K562 (cell line): ENCODE measurements around the gene NCCRP1. TPM values are rescaled to one million over a fixed set of nuclear protein-coding genes. Genes with fewer than 3 reads are reported as not detected.

Experiments
- ATAC-seq: fragments of 200-7000 bp; cut with Tn5 transposase; 3 replicates; pipeline ENCODE4 v1.9.1; 2020; ENCODE audit warnings: moderate library complexity
- BruUV-seq: library from RNA; stranded (reverse); fragments of 400-500 nt; replicated peaks from 2 replicates; lab custom pipeline; 2021; lab: Mats Ljungman, UMichigan
- CTCF ChIA-PET: fragments of 300-600 bp; formaldehyde crosslinking; extraction: SDS; loops from one replicate; lab custom pipeline; 2021; ENCODE audit warnings: low intra/inter-chr PET ratio; lab: Yijun Ruan, JAX
- POLR2A ChIA-PET: fragments of 300-600, 350-650 bp; sonication (Branson Sonifier 250); formaldehyde crosslinking; extraction: SDS; loops from one replicate; lab custom pipeline; 2021; ENCODE audit warnings: antibody characterized with exemption, inconsistent platforms; lab: Yijun Ruan, JAX
- DNase-seq, 4 experiments: peaks; one replicate each; pipeline versions ENCODE4 v3.0.0 to v3.0.0-alpha.2; 2011 to 2018; ENCODE audit warnings: low spot score in 3 of 4, mixed read lengths in 3 of 4; ENCODE audit errors: extremely low read depth in 1 of 4
- FAIRE-seq: peaks from 2 replicates; lab custom pipeline; 2011; peaks lifted over from hg19 to GRCh38; lab: Jason Lieb, UNC
- H2AFZ ChIP-seq: 2 replicates; pipeline ENCODE4 v1.6.0; 2011; ENCODE audit warnings: low read depth, low read length, control low read depth, inconsistent platforms
- H3K27ac ChIP-seq: fragments of 200-600 bp; 3 replicates; pipeline ENCODE4 v1.8.0; 2011; ENCODE audit warnings: low read depth, mild to moderate bottlenecking, control low read depth, inconsistent platforms, low read length, moderate library complexity, mixed read lengths; ENCODE audit errors: extremely low read depth
- H3K27me3 ChIP-seq, 2 experiments: fragments of 300-600 bp in 1 of 2; 2 replicates in 1 of 2; 3 replicates in 1 of 2; pipeline versions ENCODE4 v1.6.0 to v1.8.0; 2011; ENCODE audit warnings: inconsistent platforms in 2 of 2, low read length in 2 of 2, mild to moderate bottlenecking in 1 of 2, mixed read lengths in 1 of 2, moderate library complexity in 1 of 2; ENCODE audit not compliant: control insufficient read depth in 2 of 2, insufficient read depth in 2 of 2
- H3K36me3 ChIP-seq: fragments of 300-600 bp; 3 replicates; pipeline ENCODE4 v1.8.0; 2011; ENCODE audit warnings: mild to moderate bottlenecking, low read length, inconsistent platforms; ENCODE audit not compliant: control insufficient read depth, insufficient read depth
- H3K4me1 ChIP-seq, 2 experiments: fragments of 200-600 bp in 1 of 2; replicated peaks in 1 of 2; 2 replicates in 1 of 2; 3 replicates in 1 of 2; pipeline versions ENCODE4 v1.5.1 to v1.8.0; 2011; ENCODE audit warnings: inconsistent platforms in 2 of 2, low read length in 2 of 2, mild to moderate bottlenecking in 1 of 2, mixed read lengths in 1 of 2, moderate library complexity in 1 of 2; ENCODE audit not compliant: control insufficient read depth in 2 of 2, insufficient read depth in 2 of 2
- H3K4me2 ChIP-seq: 2 replicates; pipeline ENCODE4 v1.6.1; 2011; ENCODE audit warnings: low read length, control low read depth, inconsistent platforms, mixed read lengths; ENCODE audit not compliant: insufficient read depth
- H3K4me3 ChIP-seq: fragments of 200-600 bp; sonication (generic), shearing (Covaris generic); 2 replicates; pipeline ENCODE4 v1.5.1; 2016; ENCODE audit warnings: control low read depth, inconsistent platforms
- H3K79me2 ChIP-seq: fragments of 200-600 bp; 3 replicates; pipeline ENCODE4 v1.8.0; 2011; ENCODE audit warnings: low read length, inconsistent platforms; ENCODE audit not compliant: control insufficient read depth, insufficient read depth
- H3K9ac ChIP-seq, 2 experiments: 2 replicates each; pipeline versions ENCODE4 v1.6.0 to v1.6.1; 2011; ENCODE audit warnings: low read depth in 2 of 2, low read length in 2 of 2, control low read depth in 1 of 2, inconsistent platforms in 1 of 2, mild to moderate bottlenecking in 1 of 2, mixed read lengths in 1 of 2; ENCODE audit not compliant: insufficient read depth in 1 of 2
- H3K9me1 ChIP-seq: one replicate; pipeline ENCODE4 v1.6.0; 2011; ENCODE audit warnings: inconsistent platforms, mild to moderate bottlenecking, low read length, moderate library complexity; ENCODE audit not compliant: control insufficient read depth, insufficient read depth
- H3K9me3 ChIP-seq: replicated peaks from 2 replicates; pipeline ENCODE4 v1.5.1; 2011; ENCODE audit warnings: low read depth, low read length, inconsistent platforms; ENCODE audit not compliant: control insufficient read depth, insufficient read depth
- H4K20me1 ChIP-seq: replicated peaks from 2 replicates; pipeline ENCODE4 v1.6.1; 2011; ENCODE audit warnings: low read length, inconsistent platforms, mixed read lengths; ENCODE audit not compliant: control insufficient read depth, insufficient read depth
- GATAD2B ChIP-seq: fragments of 450-650 bp; IDR thresholded peaks from 2 replicates; pipeline ENCODE4 v1.6.1; 2017; ENCODE audit warnings: mild to moderate bottlenecking, borderline replicate concordance
- ILF3 ChIP-seq: fragments of 450-650 bp; IDR thresholded peaks from 2 replicates; pipeline ENCODE4 v1.6.1; 2018; ENCODE audit warnings: antibody characterized with exemption, mild to moderate bottlenecking, moderate library complexity, borderline replicate concordance
- MEF2A ChIP-seq: IDR thresholded peaks from 2 replicates; pipeline ENCODE4 v1.6.1; 2011; ENCODE audit warnings: low read depth, mild to moderate bottlenecking, low read length, moderate library complexity; ENCODE audit not compliant: control insufficient read depth
- NBN ChIP-seq: fragments of 450-650 bp; IDR thresholded peaks from 2 replicates; pipeline ENCODE4 v1.6.1; 2016; ENCODE audit warnings: low read depth, mild to moderate bottlenecking
- NFXL1 ChIP-seq: fragments of 450-650 bp; formaldehyde crosslinking; IDR thresholded peaks from 2 replicates; pipeline ENCODE4 v1.4.0; 2021; ENCODE audit warnings: mild to moderate bottlenecking
- PHB2 ChIP-seq: fragments of 450-650 bp; IDR thresholded peaks from 2 replicates; pipeline ENCODE4 v1.6.1; 2017; ENCODE audit warnings: low read depth
- ZBED1 ChIP-seq: IDR thresholded peaks from 2 replicates; pipeline ENCODE4 v1.6.1; 2014
- ZNF212 ChIP-seq: fragments of 450-650 bp; formaldehyde crosslinking; IDR thresholded peaks from 2 replicates; pipeline ENCODE4 v1.4.0; 2020; ENCODE audit warnings: mild to moderate bottlenecking
- WGBS: fragments of 100-300 bp; shearing (Covaris generic); methylation state at CpG from one replicate; pipeline ENCODE4 v1.1.6; 2016; ENCODE audit warnings: low coverage, mixed read lengths; ENCODE audit not compliant: insufficient coverage; ENCODE audit errors: missing lambda C conversion rate; 5-methylcytosine and 5-hydroxymethylcytosine counted together
- in situ Hi-C: fragments of 300-500 bp; cut with MboI; formaldehyde crosslinking; loops from 4 replicates; pipeline ENCODE4 v1.15.0; 2018; ENCODE audit warnings: inconsistent platforms, mixed read lengths
- intact Hi-C: fragments of 100-400 bp; cut with micrococcal nuclease; formaldehyde crosslinking; loops from 2 replicates; pipeline ENCODE4 v1.14.2; 2022
- polyA plus RNA-seq, 8 experiments: library from polyadenylated mRNA; depleted of rRNA in 4 of 8; stranded (reverse) in 5 of 8; unstranded in 3 of 8; fragments of >200 nt; fragmentation: Nextera tagmentation in 2 of 8; fragmentation: Illumina TruSeq in 1 of 8; extraction: Ambion mirVana in 2 of 8; extraction: Trizol in 1 of 8; gene quantifications; 2 replicates each; pipeline versions ENCODE4 v1.2.1 to v1.2.3, GENCODE V29; 2011 to 2014; ENCODE audit warnings: inconsistent platforms in 1 of 8, missing spikeins in 1 of 8
- total RNA-seq, 7 experiments: library from RNA; depleted of rRNA in 6 of 7; stranded (reverse); fragments of >200 nt in 6 of 7; fragmentation: Illumina TruSeq in 2 of 7; extraction: Trizol in 2 of 7; gene quantifications; 2 replicates each; pipeline versions ENCODE4 v1.2.1 to v1.2.3, GENCODE V29; 2011 to 2021; ENCODE audit warnings: low replicate concordance in 1 of 7
- TF ChIP-seq, protein P1 (sequence below): fragments of 450-650 bp; conservative IDR thresholded peaks from 2 replicates; pipeline ENCODE4 v1.6.1; 2016; ENCODE audit warnings: missing genetic modification characterization, low read depth, mild to moderate bottlenecking, missing compliant biosample characterization, moderate library complexity
- TF ChIP-seq, protein P2 (sequence below): IDR thresholded peaks from 2 replicates; pipeline ENCODE4 v1.6.1; 2011; ENCODE audit not compliant: insufficient read length; ENCODE audit errors: extremely low read depth
- TF ChIP-seq, protein P3 (sequence below): fragments of 450-650 bp; IDR thresholded peaks from 2 replicates; pipeline ENCODE4 v1.6.1; 2016; ENCODE audit warnings: mild to moderate bottlenecking
- TF ChIP-seq, protein P4 (sequence below): sonication (generic); formaldehyde crosslinking; IDR thresholded peaks from 2 replicates; pipeline ENCODE4 v1.8.0; 2022; ENCODE audit warnings: mild to moderate bottlenecking, missing genetic modification reagents
- TF ChIP-seq, protein P5 (sequence below): fragments of 250-450 bp; sonication (Bioruptor Pico); IDR thresholded peaks from 2 replicates; pipeline ENCODE4 v1.4.0; 2020; ENCODE audit warnings: borderline replicate concordance

Gene NCCRP1
- total and polyA plus RNA-seq, 9 of the 15 experiments (the other 6 are each of a cell fraction or from before 2014, with no cell fraction given), result 0.05 TPM; not detected in 8

DNA sequence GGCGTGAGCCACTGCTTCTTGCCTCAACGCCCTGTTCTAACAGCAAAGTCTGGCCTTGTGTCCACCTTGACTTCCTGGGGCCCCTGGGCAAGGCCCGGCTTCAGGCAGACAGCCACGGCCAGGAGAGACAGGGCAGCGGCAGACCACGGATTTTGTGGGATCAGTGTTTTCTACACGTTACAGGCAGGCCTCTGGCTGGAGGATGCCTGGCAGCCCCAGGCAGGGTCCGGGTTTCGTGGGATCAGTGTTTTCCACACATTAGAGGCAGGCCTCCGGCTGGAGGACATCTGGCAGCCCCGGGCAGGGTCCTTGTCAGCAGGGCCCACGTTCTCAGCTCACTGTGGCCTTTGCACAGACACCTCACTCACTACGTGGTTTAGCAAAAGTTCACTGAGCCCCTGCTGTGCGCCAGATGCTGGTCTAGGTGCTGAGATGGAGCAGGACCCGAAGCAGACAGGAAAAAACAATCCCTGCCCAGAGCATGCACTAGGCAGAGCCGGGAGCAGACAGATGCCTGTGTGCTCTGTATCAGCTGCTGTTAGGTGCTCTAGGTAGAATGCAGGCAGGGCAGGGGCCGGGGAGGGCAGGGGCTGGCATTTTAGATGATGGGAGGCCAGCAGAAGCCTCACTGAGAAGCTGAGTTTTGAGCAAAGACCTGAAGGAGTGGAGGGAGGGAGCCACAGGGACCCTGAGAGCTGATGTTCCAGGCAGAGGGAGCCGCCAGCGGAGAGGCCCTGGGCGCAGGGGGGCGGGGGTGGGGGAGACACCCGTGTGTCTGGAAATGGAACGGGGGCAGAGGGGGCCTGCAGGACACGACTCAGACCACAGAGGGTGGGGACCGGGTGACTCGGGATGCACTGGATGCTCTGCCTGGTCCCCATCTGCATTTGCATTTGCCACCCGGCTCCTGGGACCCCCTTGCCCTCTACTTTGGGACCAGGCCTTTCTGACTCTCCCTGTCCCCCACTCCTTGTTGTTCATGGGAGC is 25.0 kb upstream of the NCCRP1 start:
- BruUV-seq, result no TSS peak
- Histone ChIP-seq H3K79me2 (no peaks in the 10 kb centered on the region), H3K4me3 (no peak overlapping the region), H3K9me1 (no peaks in the 10 kb centered on the region), H3K4me1 (peaks cover 0 to 45% of the 10 kb centered on the region in 2 experiments; a peak in 2 of 5 replicates), H4K20me1 (no peaks in the 10 kb centered on the region; the same call in 1 of the 2 replicates), H3K36me3 (peaks cover 42% of the 10 kb centered on the region; the same call in 1 of the 3 replicates), H3K9me3 (no peaks in the 10 kb centered on the region), H2AFZ (no peak overlapping the region), H3K9ac (peak overlapping the region in 1 of 2 experiments; percentile 2; a peak in 1 of 4 replicates), H3K27ac (no peak overlapping the region), H3K4me2 (no peak overlapping the region), H3K27me3 (no peaks in the 10 kb centered on the region)
- intact Hi-C loops (no loop called here), in situ Hi-C loops (no loop called here)
- ATAC-seq, result no peak
- no peak for FAIRE-seq
- no peak for DNase-seq
- 75% methylated on average over 17 of the region's 27 CpGs for WGBS
- ChIA-PET CTCF (no interaction called here), POLR2A (no interaction called here)
- TF ChIP-seq NFXL1 (CRISPR knock-in tag), result no peak
- TF ChIP-seq, protein P1, sequence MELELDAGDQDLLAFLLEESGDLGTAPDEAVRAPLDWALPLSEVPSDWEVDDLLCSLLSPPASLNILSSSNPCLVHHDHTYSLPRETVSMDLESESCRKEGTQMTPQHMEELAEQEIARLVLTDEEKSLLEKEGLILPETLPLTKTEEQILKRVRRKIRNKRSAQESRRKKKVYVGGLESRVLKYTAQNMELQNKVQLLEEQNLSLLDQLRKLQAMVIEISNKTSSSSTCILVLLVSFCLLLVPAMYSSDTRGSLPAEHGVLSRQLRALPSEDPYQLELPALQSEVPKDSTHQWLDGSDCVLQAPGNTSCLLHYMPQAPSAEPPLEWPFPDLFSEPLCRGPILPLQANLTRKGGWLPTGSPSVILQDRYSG (tag), result no peak
- TF ChIP-seq ILF3, result no peak
- TF ChIP-seq, protein P2, sequence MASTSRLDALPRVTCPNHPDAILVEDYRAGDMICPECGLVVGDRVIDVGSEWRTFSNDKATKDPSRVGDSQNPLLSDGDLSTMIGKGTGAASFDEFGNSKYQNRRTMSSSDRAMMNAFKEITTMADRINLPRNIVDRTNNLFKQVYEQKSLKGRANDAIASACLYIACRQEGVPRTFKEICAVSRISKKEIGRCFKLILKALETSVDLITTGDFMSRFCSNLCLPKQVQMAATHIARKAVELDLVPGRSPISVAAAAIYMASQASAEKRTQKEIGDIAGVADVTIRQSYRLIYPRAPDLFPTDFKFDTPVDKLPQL, result no peak
- TF ChIP-seq, protein P3, sequence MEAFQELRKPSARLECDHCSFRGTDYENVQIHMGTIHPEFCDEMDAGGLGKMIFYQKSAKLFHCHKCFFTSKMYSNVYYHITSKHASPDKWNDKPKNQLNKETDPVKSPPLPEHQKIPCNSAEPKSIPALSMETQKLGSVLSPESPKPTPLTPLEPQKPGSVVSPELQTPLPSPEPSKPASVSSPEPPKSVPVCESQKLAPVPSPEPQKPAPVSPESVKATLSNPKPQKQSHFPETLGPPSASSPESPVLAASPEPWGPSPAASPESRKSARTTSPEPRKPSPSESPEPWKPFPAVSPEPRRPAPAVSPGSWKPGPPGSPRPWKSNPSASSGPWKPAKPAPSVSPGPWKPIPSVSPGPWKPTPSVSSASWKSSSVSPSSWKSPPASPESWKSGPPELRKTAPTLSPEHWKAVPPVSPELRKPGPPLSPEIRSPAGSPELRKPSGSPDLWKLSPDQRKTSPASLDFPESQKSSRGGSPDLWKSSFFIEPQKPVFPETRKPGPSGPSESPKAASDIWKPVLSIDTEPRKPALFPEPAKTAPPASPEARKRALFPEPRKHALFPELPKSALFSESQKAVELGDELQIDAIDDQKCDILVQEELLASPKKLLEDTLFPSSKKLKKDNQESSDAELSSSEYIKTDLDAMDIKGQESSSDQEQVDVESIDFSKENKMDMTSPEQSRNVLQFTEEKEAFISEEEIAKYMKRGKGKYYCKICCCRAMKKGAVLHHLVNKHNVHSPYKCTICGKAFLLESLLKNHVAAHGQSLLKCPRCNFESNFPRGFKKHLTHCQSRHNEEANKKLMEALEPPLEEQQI, result no peak
- TF ChIP-seq, protein P4, sequence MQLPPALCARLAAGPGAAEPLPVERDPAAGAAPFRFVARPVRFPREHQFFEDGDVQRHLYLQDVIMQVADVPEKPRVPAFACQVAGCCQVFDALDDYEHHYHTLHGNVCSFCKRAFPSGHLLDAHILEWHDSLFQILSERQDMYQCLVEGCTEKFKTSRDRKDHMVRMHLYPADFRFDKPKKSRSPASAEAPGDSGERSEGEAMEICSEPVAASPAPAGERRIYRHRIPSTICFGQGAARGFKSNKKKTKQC (CRISPR knock-in tag), result no peak
- TF ChIP-seq PHB2, result no peak
- TF ChIP-seq ZBED1, result no peak
- no peak for TF ChIP-seq GATAD2B
- TF ChIP-seq ZNF212 (CRISPR knock-in tag), result no peak
- TF ChIP-seq, protein P5, sequence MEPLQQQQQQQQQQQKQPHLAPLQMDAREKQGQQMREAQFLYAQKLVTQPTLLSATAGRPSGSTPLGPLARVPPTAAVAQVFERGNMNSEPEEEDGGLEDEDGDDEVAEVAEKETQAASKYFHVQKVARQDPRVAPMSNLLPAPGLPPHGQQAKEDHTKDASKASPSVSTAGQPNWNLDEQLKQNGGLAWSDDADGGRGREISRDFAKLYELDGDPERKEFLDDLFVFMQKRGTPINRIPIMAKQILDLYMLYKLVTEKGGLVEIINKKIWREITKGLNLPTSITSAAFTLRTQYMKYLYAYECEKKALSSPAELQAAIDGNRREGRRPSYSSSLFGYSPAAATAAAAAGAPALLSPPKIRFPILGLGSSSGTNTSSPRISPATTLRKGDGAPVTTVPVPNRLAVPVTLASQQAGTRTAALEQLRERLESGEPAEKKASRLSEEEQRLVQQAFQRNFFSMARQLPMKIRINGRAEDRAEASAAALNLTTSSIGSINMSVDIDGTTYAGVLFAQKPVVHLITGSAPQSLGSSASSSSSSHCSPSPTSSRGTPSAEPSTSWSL, result no peak
- no peak for TF ChIP-seq MEF2A
- TF ChIP-seq NBN, result no peak
